Astrocyte (in vitro differentiated cells and primary cell): ENCODE measurements around the gene SURF4.

Source experiments
- EZH2 ChIP-seq: IDR thresholded peaks from 2 replicates; pipeline ENCODE4 v1.6.1; 2012; ENCODE audit warnings: mild to moderate bottlenecking, low read length, inconsistent platforms; ENCODE audit not compliant: insufficient read depth
- TF ChIP-seq, protein P1 (sequence below): IDR thresholded peaks from 2 replicates; pipeline ENCODE4 v1.5.1; 2011; ENCODE audit warnings: low read depth, mild to moderate bottlenecking, inconsistent platforms, low read length, moderate library complexity; ENCODE audit not compliant: insufficient read depth

DNA sequence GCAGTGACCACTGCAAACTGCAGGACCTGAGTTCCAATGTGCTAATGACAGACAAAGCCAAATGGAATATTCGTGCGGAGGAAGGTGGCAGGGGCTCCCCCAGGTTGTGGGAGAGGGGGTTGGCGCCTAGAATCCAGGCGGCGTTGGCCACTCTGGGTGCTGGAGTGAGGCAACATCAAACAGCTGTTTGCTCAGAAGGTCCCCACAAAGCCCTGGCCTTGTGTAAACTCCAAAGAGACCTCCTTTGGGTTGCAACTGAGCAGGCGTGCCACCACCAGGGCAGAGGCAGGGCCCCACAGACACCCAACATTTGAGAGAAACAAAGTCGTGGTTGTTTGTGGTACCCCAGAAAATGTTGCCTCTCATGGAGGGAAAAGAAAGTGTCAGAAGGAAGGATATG, 14.9 kb upstream of the SURF4 start:
- TF ChIP-seq, protein P1, sequence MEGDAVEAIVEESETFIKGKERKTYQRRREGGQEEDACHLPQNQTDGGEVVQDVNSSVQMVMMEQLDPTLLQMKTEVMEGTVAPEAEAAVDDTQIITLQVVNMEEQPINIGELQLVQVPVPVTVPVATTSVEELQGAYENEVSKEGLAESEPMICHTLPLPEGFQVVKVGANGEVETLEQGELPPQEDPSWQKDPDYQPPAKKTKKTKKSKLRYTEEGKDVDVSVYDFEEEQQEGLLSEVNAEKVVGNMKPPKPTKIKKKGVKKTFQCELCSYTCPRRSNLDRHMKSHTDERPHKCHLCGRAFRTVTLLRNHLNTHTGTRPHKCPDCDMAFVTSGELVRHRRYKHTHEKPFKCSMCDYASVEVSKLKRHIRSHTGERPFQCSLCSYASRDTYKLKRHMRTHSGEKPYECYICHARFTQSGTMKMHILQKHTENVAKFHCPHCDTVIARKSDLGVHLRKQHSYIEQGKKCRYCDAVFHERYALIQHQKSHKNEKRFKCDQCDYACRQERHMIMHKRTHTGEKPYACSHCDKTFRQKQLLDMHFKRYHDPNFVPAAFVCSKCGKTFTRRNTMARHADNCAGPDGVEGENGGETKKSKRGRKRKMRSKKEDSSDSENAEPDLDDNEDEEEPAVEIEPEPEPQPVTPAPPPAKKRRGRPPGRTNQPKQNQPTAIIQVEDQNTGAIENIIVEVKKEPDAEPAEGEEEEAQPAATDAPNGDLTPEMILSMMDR, result no peak
- no peak for TF ChIP-seq EZH2
